Ovary (tissue), 3 donors: ENCODE data around the gene EPHB1.

Source experiments
- EP300 ChIP-seq: sonication (generic); formaldehyde crosslinking; IDR thresholded peaks from one replicate; pipeline ENCODE4 v1.6.1; 2017; ENCODE audit warnings: antibody characterized with exemption
- POLR2A ChIP-seq: fragments of 450-650 bp; IDR thresholded peaks from one replicate; pipeline ENCODE4 v1.6.1; 2017; ENCODE audit warnings: antibody characterized with exemption, mild to moderate bottlenecking, moderate library complexity
- TF ChIP-seq, protein P1 (sequence below), 3 donors: fragments of 450-650 bp in 2 of 3; fragments of 200-600 bp in 1 of 3; IDR thresholded peaks; one replicate each; pipeline versions ENCODE4 v1.5.1 to v1.8.0; 2016 to 2022; ENCODE audit warnings: antibody characterized with exemption in 3 of 3, mild to moderate bottlenecking in 1 of 3
- donor health status: DM: no; HTN: no; CAD: no.

DNA sequence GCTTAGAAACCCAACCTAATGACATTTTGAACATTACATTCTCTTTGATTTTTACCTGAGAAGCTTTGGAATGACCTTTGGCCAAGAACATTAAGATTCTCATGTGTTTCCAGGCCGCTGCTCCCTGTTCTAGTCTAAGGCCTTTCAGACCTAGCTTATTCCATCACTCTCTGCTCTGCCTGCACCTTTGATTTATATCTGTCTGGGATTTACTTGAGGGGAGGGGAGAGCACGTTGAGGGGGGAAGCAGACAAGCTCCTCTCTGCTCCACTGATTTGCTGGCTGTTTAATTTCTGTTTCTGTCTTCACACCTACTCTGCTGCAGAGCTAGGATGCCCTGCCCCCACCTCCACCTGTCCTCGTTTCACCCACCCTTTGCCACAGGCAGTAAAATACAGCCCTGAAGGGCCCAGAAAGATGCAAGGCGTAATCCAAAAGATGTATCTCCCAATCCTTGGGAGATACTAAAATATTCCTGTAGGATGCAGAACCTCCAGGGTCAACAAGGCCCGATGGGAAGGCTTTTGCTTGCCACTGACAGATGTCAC is 429.8 kb downstream of the EPHB1 start:
- TF ChIP-seq, protein P1, sequence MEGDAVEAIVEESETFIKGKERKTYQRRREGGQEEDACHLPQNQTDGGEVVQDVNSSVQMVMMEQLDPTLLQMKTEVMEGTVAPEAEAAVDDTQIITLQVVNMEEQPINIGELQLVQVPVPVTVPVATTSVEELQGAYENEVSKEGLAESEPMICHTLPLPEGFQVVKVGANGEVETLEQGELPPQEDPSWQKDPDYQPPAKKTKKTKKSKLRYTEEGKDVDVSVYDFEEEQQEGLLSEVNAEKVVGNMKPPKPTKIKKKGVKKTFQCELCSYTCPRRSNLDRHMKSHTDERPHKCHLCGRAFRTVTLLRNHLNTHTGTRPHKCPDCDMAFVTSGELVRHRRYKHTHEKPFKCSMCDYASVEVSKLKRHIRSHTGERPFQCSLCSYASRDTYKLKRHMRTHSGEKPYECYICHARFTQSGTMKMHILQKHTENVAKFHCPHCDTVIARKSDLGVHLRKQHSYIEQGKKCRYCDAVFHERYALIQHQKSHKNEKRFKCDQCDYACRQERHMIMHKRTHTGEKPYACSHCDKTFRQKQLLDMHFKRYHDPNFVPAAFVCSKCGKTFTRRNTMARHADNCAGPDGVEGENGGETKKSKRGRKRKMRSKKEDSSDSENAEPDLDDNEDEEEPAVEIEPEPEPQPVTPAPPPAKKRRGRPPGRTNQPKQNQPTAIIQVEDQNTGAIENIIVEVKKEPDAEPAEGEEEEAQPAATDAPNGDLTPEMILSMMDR (IDR thresholded peaks at IDR 0.05): no peak
- TF ChIP-seq POLR2A: no peak
- TF ChIP-seq EP300: no peak
